NCI-H1092 treated with DMSO at 0.1 percent for 48 hours (cell line): ENCODE data around the gene CDC25A.
"Not testable (repeated sequence)": the region's sequence is repeated elsewhere in the genome, so short reads cannot be mapped to it uniquely, and the experiment has no call there.

Source experiments
- DNase-seq: peaks from one replicate; lab custom pipeline; 2025; lab: John Stamatoyannopoulos, UW

Gene CDC25A

DNA sequence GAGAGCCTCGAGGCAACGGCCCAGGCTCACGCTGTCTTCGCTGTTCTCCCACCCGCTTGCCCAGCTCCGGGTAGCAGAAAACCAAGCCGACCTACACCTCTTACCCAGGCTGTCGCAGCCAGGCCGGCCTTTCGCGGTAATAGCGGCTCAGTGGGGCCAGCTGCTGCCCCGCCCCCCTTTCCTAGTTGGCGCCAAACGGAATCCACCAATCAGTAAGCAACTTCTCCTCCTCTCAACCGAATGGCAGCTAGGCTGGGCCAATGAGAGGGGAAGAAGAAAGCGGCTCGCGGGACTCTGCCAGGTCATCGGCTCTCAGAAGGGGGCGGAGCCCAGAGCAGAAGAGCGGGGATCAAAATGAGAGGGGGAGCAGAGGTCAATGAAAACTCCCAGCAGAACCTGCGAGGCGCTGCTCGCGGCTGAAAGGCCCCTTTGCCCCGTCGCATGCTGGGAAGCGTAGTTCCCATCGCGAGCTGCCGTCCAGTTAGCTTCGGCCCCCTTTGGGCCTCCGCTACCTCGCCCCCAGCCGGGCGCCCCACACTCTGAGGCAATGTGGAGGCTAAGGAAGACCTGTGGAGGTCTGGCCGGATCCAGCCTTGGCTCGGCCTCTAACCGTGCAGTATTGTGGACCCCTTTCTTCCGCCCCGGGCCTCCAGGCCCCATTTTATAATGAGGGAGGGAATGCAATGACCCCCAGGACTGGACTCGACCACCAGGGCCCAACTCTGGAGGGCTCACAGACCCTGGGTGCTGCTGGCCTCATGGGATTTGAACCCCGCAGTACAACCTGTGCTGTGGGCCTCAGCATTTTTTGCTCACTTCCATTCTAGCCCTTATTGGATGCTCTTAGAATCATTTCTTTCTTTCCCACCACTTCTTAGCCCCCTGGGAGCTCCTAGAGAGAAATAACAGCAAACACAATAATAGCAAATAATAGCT lies at the start of gene CDC25A:
Gene CDC25A (minus strand): TSS at position 152 of the 936 bp plus-strand sequence. CDS start 470 bp downstream, outside the sequence.
- DNase-seq = peak; percentile 98

DNA sequence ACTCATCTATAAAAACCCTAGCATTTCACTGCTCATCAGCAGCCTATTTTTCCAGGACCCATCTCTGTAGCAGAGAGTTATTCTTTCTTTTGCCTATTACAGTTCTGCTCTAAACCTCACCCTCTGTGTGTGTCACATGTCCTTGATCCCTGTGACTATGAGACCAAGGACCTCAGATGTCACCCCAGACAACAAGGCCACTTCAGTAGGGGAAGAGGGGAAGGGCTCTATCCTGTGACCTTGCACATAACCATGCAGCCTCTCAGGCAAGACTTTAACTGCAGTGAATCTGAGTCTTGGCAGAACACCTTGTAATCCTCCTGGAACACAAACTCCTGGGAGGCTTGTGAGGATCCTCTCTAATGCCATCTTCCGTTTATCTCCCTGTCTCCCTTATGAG lies 48.3 kb upstream of the CDC25A start:
- no peak for DNase-seq

DNA sequence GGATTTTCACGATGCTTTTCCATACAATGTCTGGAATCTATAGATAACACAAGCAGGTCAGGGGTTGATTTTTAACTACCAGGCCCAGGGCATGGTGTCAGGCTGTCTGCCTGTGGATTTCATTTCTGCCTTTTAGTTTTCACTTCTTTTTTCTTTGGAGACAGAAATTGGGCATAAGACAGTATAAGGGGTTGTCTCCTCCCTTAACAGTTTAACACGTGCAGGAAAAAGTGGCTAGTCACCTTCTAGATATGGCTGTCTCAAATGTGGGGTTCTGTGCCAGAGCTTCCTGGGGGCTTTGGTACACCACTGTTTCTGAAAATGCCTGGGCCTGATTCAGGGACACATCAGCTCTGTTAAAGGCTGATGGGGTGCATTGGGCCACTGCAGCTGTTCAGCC lies 45.3 kb upstream of the CDC25A start:
- DNase-seq = no peak

DNA sequence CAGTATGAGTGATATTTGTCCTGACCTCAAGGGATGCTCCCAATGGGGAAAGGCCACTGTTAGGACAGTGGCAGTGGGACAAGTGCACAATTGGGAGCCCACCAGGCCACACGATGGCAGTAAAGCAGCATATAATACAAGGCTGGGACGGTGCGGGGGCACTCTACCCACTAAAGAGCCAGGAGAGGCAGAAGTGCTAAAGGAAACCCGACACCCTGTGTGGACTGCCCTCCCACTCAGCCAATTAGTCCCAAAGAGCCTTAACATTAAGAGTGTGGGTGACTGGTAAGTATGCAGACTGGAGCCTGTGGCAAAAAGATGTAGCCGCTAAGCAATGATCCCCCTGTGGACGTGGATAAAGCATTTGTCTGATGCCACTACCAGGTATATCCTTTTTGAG lies 44.5 kb upstream of the CDC25A start:
- DNase-seq = peak; percentile 75

DNA sequence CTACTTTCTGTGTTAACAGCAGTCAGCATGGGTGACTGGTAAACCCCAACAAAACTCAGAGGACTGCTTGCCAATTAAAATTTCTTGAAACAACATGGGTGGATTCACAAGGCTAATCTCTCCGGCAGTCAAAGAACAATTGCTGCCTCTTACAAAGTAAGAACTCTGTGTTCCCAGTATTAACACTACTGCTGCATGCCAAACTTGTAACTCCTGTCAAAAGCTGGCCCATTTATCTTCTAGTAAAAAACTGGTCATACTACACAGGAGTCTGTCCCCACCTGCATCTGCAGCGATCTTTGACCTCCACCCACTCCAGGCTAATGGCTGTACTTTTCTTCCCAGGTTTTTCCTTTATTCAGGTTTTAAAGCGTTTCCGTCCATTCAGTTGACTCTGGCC lies 44.0 kb upstream of the CDC25A start:
- no peak for DNase-seq

DNA sequence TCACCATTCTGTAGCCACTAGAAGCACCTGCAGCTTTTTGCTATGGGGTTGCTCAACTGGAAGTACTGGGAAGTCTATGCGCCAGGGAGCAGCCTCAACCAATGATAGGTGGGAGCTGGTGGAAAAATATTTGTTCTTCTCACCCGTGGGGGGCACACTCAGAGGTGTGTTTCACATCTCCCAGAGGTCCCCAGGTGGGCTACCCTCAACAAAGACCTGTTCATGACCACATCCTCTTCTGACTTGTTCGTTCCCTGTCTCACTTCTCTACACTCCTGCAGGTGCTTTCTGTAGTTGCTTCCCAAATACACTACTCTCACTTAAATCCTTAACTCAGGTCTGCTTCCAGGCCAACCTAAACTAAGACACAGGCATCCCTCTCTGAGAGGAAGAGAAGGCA lies 38.7 kb upstream of the CDC25A start:
- no peak for DNase-seq

DNA sequence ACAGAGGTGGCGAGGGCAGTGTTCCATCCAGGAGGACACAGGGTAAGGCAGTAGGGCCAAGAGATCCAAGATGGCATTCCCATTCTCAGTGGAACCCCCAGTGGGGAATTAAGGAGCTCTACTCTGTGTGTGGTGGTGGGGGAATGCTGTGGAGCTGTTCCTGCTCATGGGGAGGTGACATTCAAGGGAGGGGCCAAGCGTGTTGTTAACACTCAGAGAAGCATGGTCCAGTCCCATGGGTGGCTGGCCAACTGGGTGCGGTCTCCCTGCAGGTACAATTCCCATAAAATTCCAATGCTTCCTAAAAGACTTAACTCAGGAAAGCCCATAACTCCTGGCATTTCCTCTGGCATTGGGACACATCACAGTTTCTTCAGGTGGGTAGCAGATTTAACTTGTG lies 37.4 kb upstream of the CDC25A start:
- DNase-seq = no peak

DNA sequence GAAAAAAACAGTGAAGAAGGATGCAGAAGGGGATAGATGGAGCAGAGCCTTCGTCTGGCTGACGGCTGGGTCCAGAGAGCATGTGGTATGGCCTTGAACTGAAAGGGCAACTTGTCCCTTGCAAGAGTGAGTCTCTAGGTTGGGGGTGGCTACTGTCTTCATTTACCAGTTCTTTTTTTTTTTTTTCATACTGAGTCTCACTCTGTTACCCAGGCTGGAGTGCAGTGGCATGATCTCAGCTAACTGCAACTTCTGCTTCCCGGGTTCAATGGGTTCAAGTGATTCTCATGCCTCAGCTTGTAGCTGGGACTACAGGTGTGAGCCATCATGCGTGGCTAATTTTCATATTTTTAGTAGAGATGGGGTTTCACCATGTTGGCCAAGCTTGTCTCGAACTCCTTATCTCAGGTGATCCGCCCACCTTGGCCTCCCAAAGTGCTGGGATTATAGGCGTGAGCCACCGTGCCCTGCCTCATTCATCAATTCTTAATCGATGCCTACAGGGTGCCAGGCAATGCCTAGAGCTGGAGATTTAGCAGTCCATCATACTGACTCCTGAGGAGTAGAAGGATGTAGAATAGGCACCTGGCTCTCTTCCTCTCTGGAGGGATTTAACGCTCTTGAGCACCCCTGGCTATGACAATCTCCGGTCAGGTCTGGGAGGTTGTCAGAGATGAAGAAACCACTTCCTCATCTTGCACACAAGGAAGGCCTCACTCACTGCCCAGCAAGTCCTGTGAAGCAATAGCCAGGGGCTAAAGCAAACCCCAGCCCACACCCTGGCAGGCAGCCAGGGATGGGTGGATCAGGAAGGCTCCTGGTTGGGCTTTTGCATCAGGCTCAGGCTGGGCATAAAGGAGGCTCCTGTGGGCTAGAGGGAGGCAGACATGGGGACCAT lies 34.6 kb upstream of the CDC25A start, which contains the start of gene CAMP:
Gene CAMP (plus strand): TSS at position 880 of the 898 bp plus-strand sequence. CDS start 17 bp downstream, at position 897.
- DNase-seq = no peak

DNA sequence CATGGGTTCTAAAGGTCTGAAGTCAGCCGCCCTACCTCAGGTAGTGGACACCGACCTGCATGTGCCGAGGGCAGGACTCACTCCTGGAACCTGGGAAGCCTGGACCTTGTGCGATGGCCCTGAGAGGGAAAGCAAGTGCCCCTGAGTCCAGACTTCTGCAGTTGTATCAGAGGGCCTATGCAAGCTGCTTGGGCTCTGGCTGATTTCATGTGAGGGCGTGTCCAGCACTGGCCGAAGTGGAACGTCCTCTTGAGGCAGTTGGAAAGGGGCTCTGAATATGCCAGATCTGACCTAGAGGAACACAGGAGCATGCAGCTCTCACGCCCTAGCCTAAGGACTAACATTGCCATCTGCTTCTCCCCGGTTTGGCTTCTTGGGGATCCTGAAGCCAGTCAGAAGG lies 32.5 kb upstream of the CDC25A start:
- DNase-seq = no peak

DNA sequence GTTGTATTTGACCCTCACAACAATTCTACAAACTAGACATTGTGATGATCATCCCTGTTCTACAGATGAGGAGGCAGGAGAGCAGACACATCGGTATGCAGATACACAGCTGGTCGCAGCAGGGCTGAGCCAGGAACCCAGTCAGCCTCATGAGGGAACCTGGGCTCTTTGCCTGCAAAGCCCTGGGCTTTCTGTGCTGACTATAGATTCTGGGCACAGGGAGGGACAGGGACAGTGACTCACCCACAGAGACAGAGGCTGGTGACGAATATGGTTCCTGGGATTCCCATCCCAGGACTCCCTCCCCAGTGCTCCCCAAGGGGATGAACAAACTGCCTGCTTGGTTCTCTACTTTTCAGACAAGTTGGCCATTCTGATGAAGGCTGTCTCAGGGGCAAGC lies 31.3 kb upstream of the CDC25A start:
- DNase-seq = no peak

DNA sequence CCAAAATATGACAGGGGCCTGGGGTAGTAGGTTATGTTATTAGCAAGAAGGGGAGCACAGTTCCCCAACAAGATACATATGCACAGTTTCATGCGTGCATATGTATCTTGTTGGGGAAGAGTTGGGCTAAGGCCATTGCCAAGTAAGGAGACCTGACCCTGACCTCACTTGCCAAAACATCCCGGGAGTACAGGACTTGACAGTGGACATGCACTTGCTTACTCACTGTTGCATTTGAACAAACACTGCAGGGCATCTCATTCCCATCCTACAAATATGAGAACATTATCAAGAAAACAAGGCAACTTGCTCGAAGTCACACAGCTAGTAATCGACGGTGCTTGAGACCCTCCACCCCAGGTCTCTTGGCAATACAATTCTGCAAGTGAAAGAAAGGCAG lies 30.3 kb upstream of the CDC25A start:
- no peak for DNase-seq

DNA sequence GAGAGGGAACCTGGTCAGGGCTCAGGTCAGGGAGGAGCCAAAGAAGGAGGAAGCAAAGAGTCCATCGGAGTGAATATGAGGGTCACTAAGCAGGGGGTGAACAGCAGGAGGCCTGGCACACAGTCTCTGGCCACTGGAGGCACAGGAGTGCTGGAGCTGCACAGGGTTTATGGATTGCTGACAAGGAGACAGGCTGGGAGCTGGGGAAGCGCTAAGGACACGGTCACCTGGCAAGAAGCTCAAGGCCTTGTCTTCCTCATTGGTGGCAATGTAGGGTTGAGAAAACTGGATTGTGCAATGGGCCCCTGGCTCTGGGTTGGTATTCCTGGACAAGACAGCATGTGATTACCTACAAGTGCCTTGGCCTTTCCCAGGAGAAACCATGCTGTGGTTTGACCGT lies 29.2 kb upstream of the CDC25A start:
- DNase-seq = no peak

DNA sequence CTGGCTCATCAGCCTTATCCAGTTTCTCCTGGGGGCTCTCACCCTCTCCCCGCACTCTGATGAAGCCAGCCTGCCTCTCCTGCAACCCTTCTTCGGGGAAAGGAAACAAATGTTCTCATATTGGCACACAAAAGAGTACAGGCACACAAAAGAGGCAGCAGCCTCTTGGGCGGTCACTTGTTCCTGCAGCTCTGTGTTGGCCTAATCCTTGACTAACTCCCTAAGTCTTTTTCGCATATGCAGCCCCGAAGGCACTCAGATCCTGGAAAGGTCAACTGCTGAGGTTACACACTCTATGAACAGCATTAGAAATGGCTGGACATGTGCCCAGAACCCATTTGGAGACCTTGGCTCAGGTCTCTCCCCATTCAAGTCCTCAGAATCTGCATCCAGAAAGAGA lies 27.7 kb upstream of the CDC25A start:
- no peak for DNase-seq

DNA sequence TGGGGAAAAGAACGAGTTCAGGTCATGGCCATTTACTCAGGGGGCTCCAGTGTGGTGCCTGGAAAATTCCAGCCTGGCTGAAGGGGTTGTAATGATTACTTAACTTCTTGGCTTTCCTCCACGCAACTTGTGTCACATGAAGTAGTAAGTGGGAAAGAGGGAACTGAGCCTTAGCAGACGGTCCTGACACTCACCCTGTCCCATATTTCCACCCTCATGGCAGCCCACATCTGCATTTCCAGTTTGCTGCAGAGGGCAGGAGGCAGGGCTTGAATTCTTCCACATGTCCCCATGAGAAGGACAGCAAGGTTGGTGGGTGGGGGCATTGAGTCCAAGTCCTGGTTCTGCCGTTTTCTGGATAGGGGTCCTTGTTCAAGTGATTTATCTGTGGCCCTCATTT lies 27.2 kb upstream of the CDC25A start:
- no peak for DNase-seq

DNA sequence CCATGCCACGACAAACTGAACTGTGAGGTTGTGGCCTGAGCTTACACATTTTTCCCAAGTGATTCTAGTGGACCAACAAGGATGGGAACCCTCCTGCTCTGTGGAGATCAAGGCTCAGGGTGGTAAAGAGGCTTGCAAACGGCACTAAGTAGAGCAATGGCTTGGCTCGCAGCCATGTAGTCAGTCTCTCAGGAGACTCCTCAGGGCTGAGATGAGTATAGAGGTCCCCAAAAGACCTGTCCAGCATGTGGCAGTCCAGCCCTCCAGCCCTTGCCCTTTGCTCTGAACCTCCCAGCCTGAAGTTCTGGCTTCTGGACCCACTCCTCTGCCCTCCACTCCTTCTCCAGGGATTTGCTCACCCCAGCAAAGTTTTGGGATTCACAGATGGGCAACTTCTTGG lies 26.8 kb upstream of the CDC25A start:
- DNase-seq = no peak

DNA sequence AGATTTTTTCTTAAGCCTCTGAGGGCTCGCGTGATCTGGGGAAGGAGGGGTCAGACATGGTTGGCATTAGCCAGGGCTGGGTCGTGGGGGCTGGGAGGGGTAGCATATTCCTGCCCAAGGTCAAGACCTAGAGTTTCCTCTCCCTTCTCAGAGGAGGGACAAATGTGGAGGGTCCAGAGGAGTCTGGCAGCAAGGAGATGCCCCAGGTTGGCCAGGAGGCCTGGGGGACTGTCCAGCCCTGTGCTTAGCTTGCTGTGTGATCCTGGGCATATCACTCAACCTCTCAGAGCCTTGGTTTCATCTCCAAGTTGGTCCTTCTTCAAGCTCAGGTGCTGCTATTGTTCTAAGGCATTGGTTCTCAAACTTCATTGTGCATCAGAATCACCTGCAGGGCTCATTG lies 26.0 kb upstream of the CDC25A start:
- DNase-seq = no peak

DNA sequence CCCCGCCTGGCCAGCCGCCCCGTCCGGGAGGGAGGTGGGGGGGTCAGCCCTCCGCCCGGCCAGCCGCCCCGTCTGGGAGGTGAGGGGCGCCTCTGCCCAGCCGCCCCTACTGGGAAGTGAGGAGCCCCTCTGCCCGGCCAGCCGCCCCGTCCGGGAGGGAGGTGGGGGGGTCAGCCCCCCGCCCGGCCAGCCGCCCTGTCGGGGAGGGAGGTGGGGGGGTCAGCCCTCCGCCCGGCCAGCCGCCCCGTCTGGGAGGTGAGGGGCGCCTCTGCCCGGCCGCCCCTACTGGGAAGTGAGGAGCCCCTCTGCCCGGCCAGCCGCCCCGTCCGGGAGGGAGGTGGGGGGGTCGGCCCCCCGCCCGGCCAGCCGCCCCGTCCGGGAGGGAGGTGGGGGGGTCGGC lies 23.6 kb upstream of the CDC25A start:
- not testable (repeated sequence) for DNase-seq

DNA sequence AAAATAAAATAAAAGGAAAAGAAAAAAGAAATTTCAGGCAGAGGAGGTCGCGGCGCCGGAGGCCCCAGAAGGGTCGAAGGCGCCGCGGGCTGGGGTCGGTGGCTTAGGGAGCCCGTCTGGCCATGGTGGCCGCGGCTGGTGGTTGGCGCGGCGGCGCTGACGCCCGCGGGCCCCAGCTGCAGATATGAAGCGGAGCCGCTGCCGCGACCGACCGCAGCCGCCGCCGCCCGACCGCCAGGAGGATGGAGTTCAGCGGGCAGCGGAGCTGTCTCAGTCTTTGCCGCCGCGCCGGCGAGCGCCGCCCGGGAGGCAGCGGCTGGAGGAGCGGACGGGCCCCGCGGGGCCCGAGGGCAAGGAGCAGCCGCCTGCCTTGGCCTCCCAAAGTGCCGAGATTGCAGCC lies 22.3 kb upstream of the CDC25A start:
- DNase-seq = not testable (repeated sequence)

DNA sequence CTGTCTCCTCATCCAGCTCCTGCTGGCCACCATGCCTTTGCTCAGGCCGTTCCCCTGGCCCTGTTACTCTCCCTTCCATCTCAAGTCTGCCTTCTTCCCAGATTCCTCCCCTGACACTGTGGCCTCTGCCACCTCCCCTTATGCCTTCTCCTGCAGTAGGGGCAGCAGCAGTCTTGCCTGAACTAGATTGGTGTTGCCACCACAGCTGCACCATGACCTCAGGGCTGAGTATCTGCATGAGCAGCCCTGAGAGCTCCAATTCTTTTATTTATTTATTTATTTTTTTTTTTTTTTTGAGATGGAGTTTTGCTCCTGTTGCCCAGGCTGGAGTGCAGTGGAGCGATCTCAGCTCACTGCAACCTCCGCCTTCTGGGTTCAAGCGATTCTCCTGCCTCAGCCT lies 21.2 kb upstream of the CDC25A start:
- DNase-seq = no peak

DNA sequence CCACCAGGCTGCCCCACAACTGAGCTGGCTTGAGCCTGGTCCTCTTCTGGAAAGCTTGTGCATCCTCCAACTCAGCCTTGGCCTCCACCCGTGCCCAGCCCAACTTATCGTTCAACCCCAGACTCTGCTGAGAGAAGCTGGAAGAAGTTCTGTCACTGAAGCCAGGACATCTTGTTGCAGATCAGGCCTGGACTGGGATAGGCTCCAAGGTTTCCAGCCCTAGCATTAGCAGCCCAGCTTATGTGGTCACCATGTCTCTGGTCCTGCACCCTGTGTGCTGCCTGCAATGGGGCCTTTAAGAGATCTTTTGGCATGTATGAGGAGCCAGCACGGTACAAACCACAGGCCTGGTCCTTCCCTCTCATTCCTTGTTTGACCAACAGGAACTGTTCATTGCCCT lies 19.9 kb upstream of the CDC25A start:
- no peak for DNase-seq

DNA sequence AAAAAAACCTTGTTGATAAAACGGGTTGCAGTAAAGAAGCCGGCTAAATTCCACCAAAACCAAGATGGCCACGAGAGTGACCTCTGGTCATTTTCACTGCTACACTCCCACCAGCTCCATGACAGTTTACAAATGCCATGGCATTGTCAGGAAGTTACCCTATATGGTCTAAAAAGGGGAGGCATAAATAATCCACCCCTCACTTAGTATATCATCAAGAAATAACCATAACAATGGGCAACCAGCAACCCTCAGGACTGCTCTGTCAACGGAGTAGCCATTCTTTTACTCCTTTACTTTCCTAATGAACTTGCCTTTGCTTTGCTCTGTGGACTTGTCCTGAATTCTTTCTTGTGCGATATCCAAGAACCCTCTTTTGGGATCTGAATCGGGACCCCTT lies 14.4 kb upstream of the CDC25A start:
- no peak for DNase-seq

DNA sequence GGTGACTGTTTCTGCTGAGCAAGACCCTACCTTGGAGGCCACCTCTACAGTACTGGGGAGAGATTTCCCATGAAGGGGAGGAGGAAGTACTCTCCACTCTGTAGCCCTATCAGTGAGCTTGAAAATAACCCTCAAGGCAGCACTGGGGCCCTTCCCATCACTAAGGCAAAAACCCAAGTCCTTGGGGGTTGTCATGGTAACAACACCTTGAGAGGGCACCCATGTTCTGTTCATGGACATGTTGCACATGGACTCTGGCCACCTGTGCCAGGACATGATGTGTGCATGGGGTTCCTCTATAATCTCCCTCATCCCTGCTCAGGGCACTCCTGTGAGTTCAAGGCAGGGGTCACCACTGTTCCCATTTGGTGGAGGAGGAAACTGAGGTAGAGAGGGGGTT lies 10.9 kb upstream of the CDC25A start:
- no peak for DNase-seq

DNA sequence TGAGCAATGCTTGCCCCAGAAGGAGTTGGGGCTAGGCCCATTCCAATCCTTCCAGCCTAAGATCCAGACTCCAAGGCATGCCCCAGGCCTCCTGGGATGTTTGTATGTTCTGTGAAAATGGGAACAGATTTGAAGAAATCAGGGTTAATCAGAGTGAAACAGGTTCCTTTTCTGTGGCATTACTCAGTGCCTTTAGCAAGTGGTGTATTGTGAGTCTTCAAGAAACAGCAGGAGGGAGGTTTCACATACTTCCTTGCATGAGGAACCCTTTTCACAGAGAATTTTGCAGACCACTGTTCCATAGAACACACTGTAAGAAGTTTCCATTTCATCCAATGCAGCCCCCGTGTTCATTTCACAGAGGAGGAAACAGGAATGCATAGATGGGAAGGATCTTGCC lies 8.4 kb upstream of the CDC25A start:
- DNase-seq = no peak
